HEK293 (cell line): ENCODE data around the gene FIBP.

Experiments
- BCL6B ChIP-seq: fragments of 450-650 bp; formaldehyde crosslinking; IDR thresholded peaks from 2 replicates; pipeline ENCODE4 v1.5.1; 2017; ENCODE audit warnings: missing biosample characterization, missing genetic modification characterization
- GLIS2 ChIP-seq: fragments of 450-650 bp; formaldehyde crosslinking; IDR thresholded peaks from 2 replicates; pipeline ENCODE4 v1.5.1; 2016; ENCODE audit warnings: missing biosample characterization, missing genetic modification characterization
- KLF9 ChIP-seq: fragments of 450-650 bp; formaldehyde crosslinking; IDR thresholded peaks from 2 replicates; pipeline ENCODE4 v1.5.1; 2016; ENCODE audit warnings: missing biosample characterization, missing genetic modification characterization, low read depth
- MYNN ChIP-seq: fragments of 450-650 bp; formaldehyde crosslinking; IDR thresholded peaks from 2 replicates; pipeline ENCODE4 v1.5.1; 2016; ENCODE audit warnings: missing biosample characterization, missing genetic modification characterization, borderline replicate concordance
- REPIN1 ChIP-seq: fragments of 450-650 bp; formaldehyde crosslinking; IDR thresholded peaks from 2 replicates; pipeline ENCODE4 v1.5.1; 2017; ENCODE audit warnings: missing biosample characterization, missing genetic modification characterization, low read depth
- SP3 ChIP-seq: fragments of 450-650 bp; formaldehyde crosslinking; IDR thresholded peaks from 2 replicates; pipeline ENCODE4 v1.5.1; 2016; ENCODE audit warnings: missing biosample characterization, missing genetic modification characterization
- TCF7L2 ChIP-seq: IDR thresholded peaks from 2 replicates; pipeline ENCODE4 v1.6.1; 2011; ENCODE audit warnings: low read depth, mild to moderate bottlenecking, inconsistent platforms, low read length, moderate library complexity, borderline replicate concordance
- TRIM28 ChIP-seq: IDR thresholded peaks from 2 replicates; pipeline ENCODE4 v1.6.1; 2011; ENCODE audit warnings: low read length, control low read depth, borderline replicate concordance
- ZBTB10 ChIP-seq: fragments of 450-650 bp; formaldehyde crosslinking; IDR thresholded peaks from 2 replicates; pipeline ENCODE4 v1.5.1; 2016; ENCODE audit warnings: missing biosample characterization, missing genetic modification characterization
- ZBTB44 ChIP-seq: fragments of 450-650 bp; IDR thresholded peaks from 2 replicates; pipeline ENCODE4 v1.5.1; 2018; ENCODE audit warnings: missing biosample characterization, mild to moderate bottlenecking, missing genetic modification characterization
- ZNF10 ChIP-seq: fragments of 450-650 bp; formaldehyde crosslinking; IDR thresholded peaks from 2 replicates; pipeline ENCODE4 v1.5.1; 2017; ENCODE audit warnings: missing biosample characterization, missing genetic modification characterization
- ZNF169 ChIP-seq: fragments of 450-650 bp; formaldehyde crosslinking; IDR thresholded peaks from 2 replicates; pipeline ENCODE4 v1.5.1; 2016; ENCODE audit warnings: missing biosample characterization, missing genetic modification characterization
- ZNF174 ChIP-seq: fragments of 450-650 bp; formaldehyde crosslinking; IDR thresholded peaks from 2 replicates; pipeline ENCODE4 v1.5.0; 2017; ENCODE audit warnings: missing biosample characterization, mild to moderate bottlenecking, missing genetic modification characterization
- ZNF2 ChIP-seq: fragments of 450-650 bp; formaldehyde crosslinking; IDR thresholded peaks from 2 replicates; pipeline ENCODE4 v1.5.1; 2016; ENCODE audit warnings: missing biosample characterization, missing genetic modification characterization
- ZNF221 ChIP-seq: fragments of 450-650 bp; formaldehyde crosslinking; IDR thresholded peaks from 2 replicates; pipeline ENCODE4 v1.5.1; 2017; ENCODE audit warnings: missing biosample characterization, missing genetic modification characterization, borderline replicate concordance
- ZNF266 ChIP-seq: fragments of 450-650 bp; formaldehyde crosslinking; IDR thresholded peaks from 2 replicates; pipeline ENCODE4 v1.5.1; 2016; ENCODE audit warnings: missing biosample characterization, missing genetic modification characterization, low read depth
- ZNF302 ChIP-seq: fragments of 450-650 bp; formaldehyde crosslinking; IDR thresholded peaks from 2 replicates; pipeline ENCODE4 v1.5.1; 2016; ENCODE audit warnings: missing biosample characterization, missing genetic modification characterization, low read depth
- ZNF311 ChIP-seq: fragments of 450-650 bp; formaldehyde crosslinking; IDR thresholded peaks from 2 replicates; pipeline ENCODE4 v1.5.1; 2017; ENCODE audit warnings: missing biosample characterization, missing genetic modification characterization, borderline replicate concordance
- ZNF394 ChIP-seq: fragments of 450-650 bp; formaldehyde crosslinking; IDR thresholded peaks from 2 replicates; pipeline ENCODE4 v1.5.1; 2016; ENCODE audit warnings: missing biosample characterization, missing genetic modification characterization, mild to moderate bottlenecking, moderate library complexity, borderline replicate concordance
- ZNF518A ChIP-seq: fragments of 450-650 bp; formaldehyde crosslinking; conservative IDR thresholded peaks from 2 replicates; pipeline ENCODE4 v1.5.1; 2016; ENCODE audit warnings: low read depth, missing biosample characterization, missing genetic modification characterization
- ZNF549 ChIP-seq: fragments of 450-650 bp; IDR thresholded peaks from 2 replicates; pipeline ENCODE4 v1.5.1; 2018; ENCODE audit warnings: missing biosample characterization, missing genetic modification characterization, mild to moderate bottlenecking, inconsistent platforms, moderate library complexity
- ZNF555 ChIP-seq: fragments of 450-650 bp; formaldehyde crosslinking; conservative IDR thresholded peaks from 2 replicates; pipeline ENCODE4 v1.5.1; 2017; ENCODE audit warnings: missing biosample characterization, mild to moderate bottlenecking, missing genetic modification characterization, inconsistent platforms
- ZNF610 ChIP-seq: fragments of 450-650 bp; formaldehyde crosslinking; IDR thresholded peaks from 2 replicates; pipeline ENCODE4 v1.5.1; 2016; ENCODE audit warnings: missing biosample characterization, missing genetic modification characterization, borderline replicate concordance
- ZNF664 ChIP-seq: fragments of 450-650 bp; formaldehyde crosslinking; IDR thresholded peaks from 2 replicates; pipeline ENCODE4 v1.5.1; 2016; ENCODE audit warnings: missing biosample characterization, missing genetic modification characterization
- ZNF747 ChIP-seq: fragments of 450-650 bp; formaldehyde crosslinking; IDR thresholded peaks from 2 replicates; pipeline ENCODE4 v1.5.1; 2016; ENCODE audit warnings: missing biosample characterization, missing genetic modification characterization
- ZNF777 ChIP-seq: fragments of 450-650 bp; formaldehyde crosslinking; IDR thresholded peaks from 2 replicates; pipeline ENCODE4 v1.5.1; 2017; ENCODE audit warnings: missing biosample characterization, missing genetic modification characterization, borderline replicate concordance
- ZNF785 ChIP-seq: fragments of 450-650 bp; formaldehyde crosslinking; IDR thresholded peaks from 2 replicates; pipeline ENCODE4 v1.5.1; 2016; ENCODE audit warnings: missing biosample characterization, missing genetic modification characterization
- ZSCAN5A ChIP-seq: fragments of 450-650 bp; formaldehyde crosslinking; IDR thresholded peaks from 2 replicates; pipeline ENCODE4 v1.5.1; 2016; ENCODE audit warnings: missing biosample characterization, missing genetic modification characterization

Gene FIBP

GRCh38 chr11:65873318-65874156, 14.7 kb downstream of the FIBP start (continued):
- TF ChIP-seq ZSCAN5A (tag by site-specific recombination), result no peak
- TF ChIP-seq ZNF518A (tag by site-specific recombination), result no peak
- peak; percentile 87 for TF ChIP-seq ZNF10 (tag by site-specific recombination)
- no peak for TF ChIP-seq ZNF174 (tag by site-specific recombination)
- peak; percentile 86 for TF ChIP-seq GLIS2
- no peak for TF ChIP-seq ZNF555 (tag by site-specific recombination)
- no peak for TF ChIP-seq ZNF549 (tag by site-specific recombination)
- no peak for TF ChIP-seq ZNF777 (tag by site-specific recombination)
- TF ChIP-seq MYNN, result no peak
- TF ChIP-seq SP3 (tag by site-specific recombination), result peak; percentile 98
- TF ChIP-seq ZBTB44 (tag by site-specific recombination), result no peak
- TF ChIP-seq ZNF610 (tag by site-specific recombination), result no peak
- no peak for TF ChIP-seq ZNF221
- peak; percentile 52; the same call in 1 of the 2 replicates for TF ChIP-seq ZBTB10 (tag by site-specific recombination)
- TF ChIP-seq ZNF2 (tag by site-specific recombination), result no peak
- TF ChIP-seq ZNF169 (tag by site-specific recombination), result no peak
- no peak for TF ChIP-seq ZNF394
- no peak for TF ChIP-seq ZNF302 (tag by site-specific recombination)
- TF ChIP-seq ZNF311 (tag by site-specific recombination), result no peak
- TF ChIP-seq TRIM28, result no peak
- TF ChIP-seq ZNF747 (tag by site-specific recombination), result no peak
- TF ChIP-seq ZNF785 (tag by site-specific recombination), result no peak
- peak; percentile 92 for TF ChIP-seq KLF9 (tag by site-specific recombination)
- no peak for TF ChIP-seq REPIN1 (tag by site-specific recombination)
- TF ChIP-seq TCF7L2, result no peak
- TF ChIP-seq ZNF664, result no peak
- no peak for TF ChIP-seq BCL6B
- no peak for TF ChIP-seq ZNF266 (tag by site-specific recombination)
